ACC112 (cell line): ENCODE results near the gene NELFCD.
A peak's percentile ranks its signal among the peaks of the same experiment; 100 is the strongest.
"Not testable (repeated sequence)": the region's sequence is repeated elsewhere in the genome, so short reads cannot be mapped to it uniquely, and the experiment has no call there.

ENCODE experiments used
- H2AFZ ChIP-seq: fragments of 200-600 bp; sonication (generic); one replicate; pipeline ENCODE4 v1.6.0; 2017; ENCODE audit warnings: antibody characterized with exemption, low read length; ENCODE audit not compliant: unreplicated experiment
- H3K27ac ChIP-seq: fragments of 200-600 bp; sonication (generic); 2 replicates; pipeline ENCODE4 v1.5.1; 2014; ENCODE audit warnings: low read depth, mild to moderate bottlenecking, antibody characterized with exemption, low read length, moderate library complexity
- H3K27me3 ChIP-seq: fragments of 200-600 bp; sonication (generic); 2 replicates; pipeline ENCODE4 v1.6.1; 2014; ENCODE audit warnings: mild to moderate bottlenecking, antibody characterized with exemption, low read length, moderate library complexity, mixed read lengths; ENCODE audit not compliant: insufficient read depth
- H3K36me3 ChIP-seq: fragments of 200-600 bp; sonication (generic); 2 replicates; pipeline ENCODE4 v1.6.1; 2016; ENCODE audit warnings: mild to moderate bottlenecking, antibody characterized with exemption, low read length, moderate library complexity, mixed read lengths; ENCODE audit not compliant: insufficient read depth
- H3K4me1 ChIP-seq: fragments of 200-600 bp; sonication (generic); one replicate; pipeline ENCODE4 v1.6.1; 2016; ENCODE audit warnings: low read length, mixed read lengths; ENCODE audit not compliant: insufficient read depth, unreplicated experiment, control insufficient read depth
- H3K4me3 ChIP-seq: fragments of 200-600 bp; sonication (generic); 2 replicates; pipeline ENCODE4 v1.5.1; 2014; ENCODE audit warnings: mild to moderate bottlenecking, low read depth, low read length
- H3K79me2 ChIP-seq: fragments of 200-600 bp; sonication (generic); one replicate; pipeline ENCODE4 v1.6.0; 2016; ENCODE audit warnings: low read length; ENCODE audit not compliant: control insufficient read depth, unreplicated experiment, insufficient read depth

NELFCD gene

DNA sequence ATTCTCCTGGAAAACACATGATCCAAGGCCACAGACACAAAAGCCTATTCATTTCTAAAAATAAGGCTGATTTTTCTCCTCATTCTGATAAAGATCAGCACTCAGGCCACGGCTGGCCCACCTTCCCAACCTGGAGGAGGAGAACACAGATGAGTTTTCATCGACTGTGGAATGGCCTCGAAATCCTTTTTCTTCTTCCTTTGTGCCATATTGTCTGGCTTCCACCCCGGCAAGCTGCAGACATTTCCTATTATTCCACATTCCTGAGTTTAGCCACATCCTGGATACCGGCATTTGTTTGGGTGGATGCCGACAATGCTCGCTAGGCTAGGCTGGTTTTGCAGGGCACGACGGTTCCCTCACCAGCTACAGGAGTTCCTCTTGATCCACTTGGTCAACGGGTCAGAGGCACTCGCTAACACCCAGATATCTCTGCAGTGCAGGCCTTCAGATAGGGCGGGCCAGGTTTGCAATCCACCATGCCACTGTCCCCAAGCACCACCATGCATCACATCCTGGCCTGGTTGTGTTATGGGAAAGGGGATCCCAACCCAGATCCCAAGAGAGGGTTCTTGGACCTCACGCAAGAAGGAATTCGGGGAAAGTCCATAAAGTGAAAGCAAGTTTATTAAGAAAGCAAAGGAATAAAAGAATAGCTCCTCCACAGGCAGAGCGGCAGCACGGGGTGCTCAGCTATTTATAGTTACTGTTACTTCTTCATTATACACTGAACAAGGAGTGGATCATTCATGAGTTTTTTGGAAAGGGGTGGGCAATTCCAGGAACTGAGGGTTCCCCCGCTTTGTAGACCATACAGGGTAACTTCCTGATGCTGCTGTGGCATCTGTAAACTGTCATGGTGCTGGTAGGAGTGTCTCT is 30.2 kb downstream of the NELFCD start:
- peak overlapping the region; percentile 47 for H3K4me3 ChIP-seq
- no peaks in the 10 kb centered on the region for H3K36me3 ChIP-seq
- H3K27me3 ChIP-seq = no peaks in the 10 kb centered on the region
- peak overlapping the region; percentile 31 for H2AFZ ChIP-seq
- H3K79me2 ChIP-seq = peaks cover 7% of the 10 kb centered on the region
- peaks cover 28% of the 10 kb centered on the region for H3K4me1 ChIP-seq
- peak overlapping the region; percentile 64 for H3K27ac ChIP-seq

DNA sequence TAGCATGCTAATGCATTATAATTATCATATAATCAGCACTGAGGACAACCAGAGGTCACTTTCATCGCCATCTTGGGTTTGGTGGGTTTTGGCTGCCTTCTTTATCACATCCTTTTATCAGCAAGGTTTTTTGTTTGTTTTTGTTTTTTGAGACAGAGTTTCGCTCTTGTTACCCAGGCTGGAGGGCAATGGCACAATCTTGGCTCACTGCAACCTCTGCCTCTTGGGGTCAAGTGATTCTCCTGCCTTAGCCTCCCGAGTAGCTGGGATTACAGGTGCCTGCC is 30.8 kb downstream of the NELFCD start:
- H3K79me2 ChIP-seq, H3K36me3 ChIP-seq, H3K27me3 ChIP-seq: not testable (repeated sequence)
- Histone ChIP-seq H2AFZ (peak overlapping the region; percentile 31), H3K4me3 (peak overlapping the region; percentile 47), H3K4me1 (peaks cover 29% of the 10 kb centered on the region), H3K27ac (peak overlapping the region; percentile 64)

DNA sequence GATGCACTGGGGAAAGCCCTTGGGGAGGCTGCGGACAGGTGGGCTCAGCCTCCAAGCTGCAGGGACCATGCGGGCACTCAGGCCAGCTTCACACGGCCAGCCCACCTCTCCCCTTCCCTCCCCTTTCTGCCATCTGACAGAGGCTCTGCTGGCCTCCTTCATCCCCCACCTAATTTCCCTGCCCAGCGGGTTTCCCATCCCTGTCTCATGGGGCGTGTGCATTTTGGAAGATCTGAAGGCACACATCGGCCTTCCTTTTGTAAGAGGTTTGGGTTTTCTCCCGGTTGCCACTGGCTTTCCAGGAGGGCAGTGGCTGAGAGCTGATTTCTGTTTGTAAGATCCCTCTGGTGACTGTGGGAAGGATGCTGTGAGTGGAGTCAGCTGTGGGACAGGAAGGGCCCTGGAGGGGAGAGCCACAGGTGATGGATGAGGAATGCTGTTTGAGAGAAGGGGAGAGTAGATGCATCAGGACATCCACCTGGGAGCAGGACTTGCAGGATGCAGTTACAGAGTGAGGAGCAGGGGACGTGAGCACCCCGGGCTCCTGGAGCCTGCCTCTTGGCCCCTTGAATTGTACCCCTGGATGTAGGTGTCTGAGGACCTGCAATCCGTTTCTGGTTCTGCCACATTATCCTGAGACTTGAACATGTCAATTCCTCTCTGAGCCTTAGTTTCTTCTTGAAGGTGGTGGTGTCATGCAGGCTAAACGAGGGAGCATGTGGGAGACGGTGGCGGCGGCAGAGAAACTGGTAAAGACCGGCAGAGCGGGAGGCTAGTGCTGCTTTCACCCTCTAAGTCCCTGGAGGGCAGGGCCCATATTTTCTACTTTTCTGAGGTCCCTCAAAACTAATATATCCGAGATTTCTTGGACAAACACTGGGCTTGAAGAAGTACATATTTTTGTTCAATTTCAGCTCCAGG is 32.2 kb downstream of the NELFCD start:
- no peak overlapping the region for H2AFZ ChIP-seq
- H3K79me2 ChIP-seq = no peaks in the 10 kb centered on the region
- H3K4me1 ChIP-seq = peaks cover 32% of the 10 kb centered on the region
- H3K27me3 ChIP-seq = no peaks in the 10 kb centered on the region
- no peaks in the 10 kb centered on the region for H3K36me3 ChIP-seq
- no peak overlapping the region for H3K27ac ChIP-seq
- H3K4me3 ChIP-seq = no peak overlapping the region

DNA sequence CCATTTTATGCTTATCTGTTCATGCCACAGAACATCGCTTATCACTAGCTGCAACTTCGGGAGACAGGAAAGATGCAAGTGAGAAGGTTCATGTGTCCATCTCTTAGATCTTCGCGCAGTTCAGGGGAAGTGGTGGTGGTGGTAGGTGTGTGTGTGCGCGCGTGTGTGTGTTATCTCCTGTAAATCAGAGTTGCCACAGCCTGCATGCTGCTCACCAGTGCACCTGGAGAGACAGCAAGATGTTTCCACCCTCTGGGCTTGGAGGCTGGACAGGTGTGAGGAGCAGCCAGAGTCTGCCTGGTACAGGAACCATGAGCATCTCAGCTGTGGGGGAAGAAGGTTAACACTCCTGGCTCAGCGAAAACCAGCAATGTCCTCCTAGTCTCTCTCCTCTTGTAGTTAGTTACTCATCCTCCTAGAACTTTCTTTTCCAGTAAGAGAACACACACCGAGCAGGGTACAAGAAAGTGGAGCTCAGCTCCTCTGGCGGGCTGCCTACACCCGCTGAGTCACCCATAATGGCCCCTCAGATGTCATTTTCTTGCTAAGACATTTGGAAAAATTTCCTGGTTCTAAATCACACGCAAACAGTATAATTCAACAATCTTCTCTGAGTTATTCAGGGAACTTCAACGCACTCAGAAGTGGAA is 33.0 kb downstream of the NELFCD start:
- peak overlapping the region; percentile 41; the same call in 1 of the 2 replicates for H3K27ac ChIP-seq
- H3K4me1 ChIP-seq = peaks cover 32% of the 10 kb centered on the region
- H3K79me2 ChIP-seq = no peaks in the 10 kb centered on the region
- H2AFZ ChIP-seq = no peak overlapping the region
- no peak overlapping the region for H3K4me3 ChIP-seq
- H3K27me3 ChIP-seq = no peaks in the 10 kb centered on the region
- no peaks in the 10 kb centered on the region for H3K36me3 ChIP-seq

DNA sequence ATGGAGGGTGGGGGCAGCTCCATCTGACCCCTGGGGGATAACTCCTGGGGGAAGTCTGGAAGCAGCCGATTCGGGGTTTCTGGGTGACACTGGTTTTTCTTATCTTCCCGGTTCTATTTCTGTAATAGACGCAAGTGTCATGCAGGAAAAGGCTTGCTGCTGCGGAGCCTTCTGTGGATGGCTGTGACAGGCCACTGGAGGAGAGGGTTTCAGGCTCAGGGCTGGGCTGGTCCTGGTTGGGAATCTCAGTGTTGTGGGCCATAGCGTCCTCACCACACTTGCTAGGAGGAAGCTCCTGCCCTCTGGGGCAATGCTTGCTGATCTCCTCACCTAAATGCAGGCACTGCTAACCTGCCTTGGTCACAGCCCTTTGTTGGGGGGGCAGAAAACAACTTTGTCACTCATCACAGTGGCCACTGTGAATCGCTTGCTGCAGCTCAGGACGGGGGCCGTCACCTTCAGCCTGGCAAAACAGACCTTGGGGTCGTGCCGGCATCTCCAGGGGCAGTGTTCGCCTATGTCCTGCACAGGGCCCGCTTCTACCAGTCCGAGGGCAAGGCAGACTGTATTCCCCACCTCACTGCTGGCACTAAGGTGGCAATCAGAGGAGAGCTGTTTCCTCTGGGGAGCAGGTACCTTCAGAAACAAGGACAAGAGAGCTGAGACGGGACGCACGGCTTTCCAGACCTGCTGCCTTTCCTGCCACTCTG is 33.8 kb downstream of the NELFCD start:
- H3K27me3 ChIP-seq = no peaks in the 10 kb centered on the region
- no peak overlapping the region for H3K4me3 ChIP-seq
- peak overlapping the region; percentile 41; the same call in 1 of the 2 replicates for H3K27ac ChIP-seq
- H2AFZ ChIP-seq = no peak overlapping the region
- peaks cover 32% of the 10 kb centered on the region for H3K4me1 ChIP-seq
- H3K79me2 ChIP-seq = no peaks in the 10 kb centered on the region
- H3K36me3 ChIP-seq = no peaks in the 10 kb centered on the region

DNA sequence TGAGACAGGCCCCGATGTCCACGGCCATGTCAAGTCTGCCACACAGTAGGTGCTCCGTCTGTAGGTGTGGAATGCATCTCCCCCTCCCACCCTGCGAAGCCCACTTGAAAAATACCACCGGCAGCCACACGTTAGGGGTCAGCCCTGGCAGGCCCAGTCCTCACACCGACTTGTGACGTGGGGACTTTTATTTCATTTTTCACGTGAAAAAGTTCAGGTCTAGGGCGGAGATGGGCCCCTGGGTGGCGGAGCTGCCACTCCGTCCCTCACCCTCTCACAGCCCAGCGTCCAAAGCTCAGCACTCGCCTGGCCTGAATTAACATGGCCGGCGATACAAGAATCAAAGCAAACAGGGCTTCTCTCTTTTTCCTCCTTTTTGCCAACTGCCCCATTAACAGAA is 34.4 kb downstream of the NELFCD start:
- Histone ChIP-seq H3K27ac (no peak overlapping the region), H3K4me1 (peaks cover 31% of the 10 kb centered on the region), H3K36me3 (no peaks in the 10 kb centered on the region), H2AFZ (no peak overlapping the region), H3K79me2 (no peaks in the 10 kb centered on the region), H3K27me3 (no peaks in the 10 kb centered on the region), H3K4me3 (no peak overlapping the region)

DNA sequence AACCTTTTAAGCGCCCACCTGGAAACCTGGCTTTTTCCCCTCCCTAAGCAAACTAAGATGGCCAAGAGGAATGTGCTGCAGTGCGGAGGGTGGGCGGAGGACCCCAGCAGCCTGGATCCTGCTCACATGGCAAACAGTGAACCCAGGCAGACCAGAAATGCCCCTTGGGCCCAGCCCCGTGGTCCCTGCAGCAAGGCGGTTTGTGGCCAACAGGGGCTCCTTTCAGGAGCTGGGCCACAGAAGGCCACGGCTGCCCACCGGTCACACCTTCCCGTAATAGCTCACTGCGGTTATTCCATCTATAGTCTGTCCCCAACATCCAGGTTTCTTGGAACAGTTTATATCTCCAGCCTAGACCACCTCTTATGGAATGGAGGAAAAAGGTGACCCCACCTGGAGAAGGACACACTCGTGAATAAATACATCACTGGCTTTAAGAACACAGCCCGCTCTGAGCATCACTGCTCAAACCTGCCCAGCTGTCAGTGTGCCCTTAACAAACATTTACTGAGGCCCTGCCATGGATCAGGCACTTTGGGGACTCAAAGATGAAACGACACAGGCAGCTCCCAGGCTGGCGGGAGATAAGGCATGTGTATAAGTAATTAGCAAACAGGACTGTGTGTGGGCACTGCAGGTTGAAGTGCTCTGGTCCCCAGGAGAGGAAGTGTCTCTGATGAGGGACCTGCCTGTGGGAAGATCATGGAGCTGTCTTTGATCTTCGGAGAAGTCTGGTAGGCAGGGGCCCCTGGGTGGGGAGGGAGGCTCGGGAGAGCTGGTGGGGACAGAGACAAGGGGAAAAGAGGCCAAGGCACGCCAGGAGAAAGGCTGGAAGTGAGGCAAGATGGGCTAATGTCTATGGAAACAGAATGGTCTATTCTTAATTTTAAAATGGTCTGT is 35.0 kb downstream of the NELFCD start:
- Histone ChIP-seq H3K4me1 (peaks cover 25% of the 10 kb centered on the region), H2AFZ (no peak overlapping the region), H3K27ac (no peak overlapping the region)

DNA sequence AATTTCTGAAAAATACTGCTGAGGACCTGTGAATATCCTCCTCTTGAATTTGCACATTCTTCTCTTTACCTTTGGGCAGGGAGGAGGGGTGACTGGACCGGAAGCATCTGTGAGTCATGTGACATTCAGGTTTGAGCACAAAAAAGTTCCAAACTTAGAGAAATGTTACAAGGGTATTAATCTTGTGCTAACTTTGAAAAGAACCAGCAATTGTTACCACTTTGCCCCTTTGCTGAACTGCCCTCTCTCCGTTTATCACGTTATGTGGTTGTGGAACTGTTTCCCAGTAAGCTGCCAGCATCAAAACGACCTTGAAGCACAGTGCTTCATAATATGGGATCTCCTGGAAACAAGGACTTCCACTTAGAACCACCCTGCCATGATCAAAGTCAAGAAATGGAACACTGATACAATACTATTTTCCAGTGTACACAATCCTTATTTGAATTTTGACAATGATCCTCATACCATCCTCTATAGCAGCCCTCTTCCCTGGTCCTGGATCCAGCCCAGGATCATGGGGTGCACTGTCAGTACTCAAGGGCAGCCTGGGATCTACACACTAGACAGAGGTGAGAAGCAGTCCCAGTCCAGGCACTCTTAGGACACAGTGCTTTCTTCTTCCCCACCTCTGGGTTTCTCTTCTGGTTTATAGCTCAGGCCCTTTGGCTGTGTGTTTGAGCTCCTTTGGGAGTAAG is 35.9 kb downstream of the NELFCD start:
- H2AFZ ChIP-seq = no peak overlapping the region
- no peaks in the 10 kb centered on the region for H3K27me3 ChIP-seq
- H3K4me3 ChIP-seq = no peak overlapping the region
- H3K79me2 ChIP-seq = no peaks in the 10 kb centered on the region
- H3K36me3 ChIP-seq = no peaks in the 10 kb centered on the region
- H3K27ac ChIP-seq = no peak overlapping the region
- peaks cover 17% of the 10 kb centered on the region for H3K4me1 ChIP-seq

More for the DNA sequence above, 35.0 kb downstream of the NELFCD start:
- Histone ChIP-seq H3K27me3 (no peaks in the 10 kb centered on the region), H3K4me3 (no peak overlapping the region), H3K36me3 (no peaks in the 10 kb centered on the region), H3K79me2 (no peaks in the 10 kb centered on the region)

DNA sequence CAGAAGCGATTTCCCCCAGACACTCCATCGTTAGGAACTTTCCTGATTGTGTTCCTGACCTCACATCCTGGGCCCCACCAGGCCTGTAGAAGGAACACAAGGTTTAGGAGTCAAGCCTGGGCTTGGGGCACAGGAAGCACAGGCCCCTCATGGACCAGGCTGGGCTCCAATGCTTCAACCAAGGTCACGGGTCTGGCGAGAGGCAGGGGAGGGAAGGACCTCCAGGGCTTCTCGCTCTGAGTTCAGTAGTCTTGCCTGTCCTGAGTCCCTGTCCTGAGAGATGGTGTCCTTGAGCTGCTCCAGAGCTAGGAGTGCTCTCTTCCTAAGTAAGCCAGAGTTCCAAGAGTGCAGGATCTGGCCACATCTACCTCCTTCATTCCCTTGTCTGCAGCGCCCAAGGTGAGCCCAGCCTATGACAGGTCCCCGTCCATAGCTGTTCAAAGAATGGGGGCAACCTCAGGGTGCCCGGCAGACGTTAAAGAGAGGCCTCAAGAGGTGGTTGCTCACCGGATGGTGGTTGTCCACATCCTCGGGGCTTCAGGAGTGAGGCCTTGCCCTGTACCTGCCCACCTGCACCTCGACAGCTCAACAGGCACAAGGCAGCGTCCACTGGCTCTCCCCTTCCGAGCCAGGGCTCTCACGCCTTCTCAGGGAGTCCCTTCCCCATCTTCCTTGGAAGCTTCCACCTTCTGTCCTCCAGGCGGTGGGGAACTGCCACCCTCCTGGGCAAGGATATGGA is 36.6 kb downstream of the NELFCD start:
- no peaks in the 10 kb centered on the region for H3K27me3 ChIP-seq
- H3K36me3 ChIP-seq = no peaks in the 10 kb centered on the region
- no peak overlapping the region for H3K27ac ChIP-seq
- H3K79me2 ChIP-seq = no peaks in the 10 kb centered on the region
- no peak overlapping the region for H3K4me3 ChIP-seq
- peaks cover 17% of the 10 kb centered on the region for H3K4me1 ChIP-seq
- no peak overlapping the region for H2AFZ ChIP-seq
